IMR-90 (cell line): ENCODE measurements around the gene CDK14.
"Not testable (repeated sequence)": the region's sequence is repeated elsewhere in the genome, so short reads cannot be mapped to it uniquely, and the experiment has no call there.

ENCODE experiments used
- BHLHE40 ChIP-seq: fragments of 150-350 bp; IDR thresholded peaks from 2 replicates; pipeline ENCODE4 v1.6.1; 2016; ENCODE audit warnings: mild to moderate bottlenecking, low read depth, low read length
- CEBPB ChIP-seq: IDR thresholded peaks from 2 replicates; pipeline ENCODE4 v1.6.1; 2012; ENCODE audit warnings: low read depth, low read length, improper control_type of control experiment
- CHD1 ChIP-seq: IDR thresholded peaks from 2 replicates; pipeline ENCODE4 v1.6.1; 2012; ENCODE audit warnings: low read depth, low read length, improper control_type of control experiment
- FOS ChIP-seq: fragments of 150-350 bp; IDR thresholded peaks from 2 replicates; pipeline ENCODE4 v1.6.1; 2016; ENCODE audit warnings: low read depth, low read length
- MAZ ChIP-seq: IDR thresholded peaks from 2 replicates; pipeline ENCODE4 v1.6.1; 2012; ENCODE audit warnings: low read depth, mild to moderate bottlenecking, low read length, improper control_type of control experiment, moderate library complexity, borderline replicate concordance
- MXI1 ChIP-seq: IDR thresholded peaks from 2 replicates; pipeline ENCODE4 v1.6.1; 2012; ENCODE audit warnings: low read depth, mild to moderate bottlenecking, low read length, moderate library complexity, borderline replicate concordance
- POLR2A ChIP-seq: IDR thresholded peaks from 2 replicates; pipeline ENCODE4 v1.6.1; 2012; ENCODE audit warnings: mild to moderate bottlenecking, low read depth, low read length
- RAD21 ChIP-seq: IDR thresholded peaks from 2 replicates; pipeline ENCODE4 v1.6.1; 2012; ENCODE audit warnings: low read length, improper control_type of control experiment
- RCOR1 ChIP-seq: IDR thresholded peaks from 2 replicates; pipeline ENCODE4 v1.6.1; 2012; ENCODE audit warnings: mild to moderate bottlenecking, low read length, improper control_type of control experiment; ENCODE audit not compliant: insufficient replicate concordance
- SMC3 ChIP-seq: fragments of 150-350 bp; IDR thresholded peaks from 2 replicates; pipeline ENCODE4 v1.6.1; 2016; ENCODE audit warnings: low read depth, mild to moderate bottlenecking, antibody characterized with exemption, low read length, moderate library complexity
- TF ChIP-seq, protein P1 (sequence below): conservative IDR thresholded peaks from 2 replicates; pipeline ENCODE4 v1.5.1; 2012; ENCODE audit warnings: mild to moderate bottlenecking, low read depth, low read length, improper control_type of control experiment
- TF ChIP-seq, protein P2 (sequence below): fragments of 150-350 bp; IDR thresholded peaks from 2 replicates; pipeline ENCODE4 v1.6.1; 2016; ENCODE audit warnings: low read depth, mild to moderate bottlenecking, low read length, moderate library complexity, borderline replicate concordance

DNA sequence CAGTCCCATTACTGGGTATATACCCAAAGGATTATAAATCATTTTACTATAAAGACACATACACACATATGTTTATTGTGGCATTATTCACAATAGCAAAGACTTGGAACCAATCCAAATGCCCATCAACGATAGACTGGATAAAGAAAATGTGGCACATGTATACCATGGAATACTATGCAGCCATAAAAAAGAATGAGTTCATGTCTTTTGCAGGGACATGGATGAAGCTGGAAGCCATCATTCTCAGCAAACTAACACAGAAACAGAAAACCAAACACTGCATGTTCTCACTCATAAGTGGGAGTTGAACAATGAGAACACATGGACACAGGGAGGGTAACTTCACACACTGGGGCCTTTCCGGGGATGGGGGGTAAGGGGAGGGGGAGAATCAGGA is 219.4 kb downstream of the CDK14 start:
- TF ChIP-seq MXI1, CEBPB, POLR2A, RCOR1, FOS, CHD1, BHLHE40, MAZ, RAD21, SMC3: not testable (repeated sequence)
- TF ChIP-seq, protein P1, sequence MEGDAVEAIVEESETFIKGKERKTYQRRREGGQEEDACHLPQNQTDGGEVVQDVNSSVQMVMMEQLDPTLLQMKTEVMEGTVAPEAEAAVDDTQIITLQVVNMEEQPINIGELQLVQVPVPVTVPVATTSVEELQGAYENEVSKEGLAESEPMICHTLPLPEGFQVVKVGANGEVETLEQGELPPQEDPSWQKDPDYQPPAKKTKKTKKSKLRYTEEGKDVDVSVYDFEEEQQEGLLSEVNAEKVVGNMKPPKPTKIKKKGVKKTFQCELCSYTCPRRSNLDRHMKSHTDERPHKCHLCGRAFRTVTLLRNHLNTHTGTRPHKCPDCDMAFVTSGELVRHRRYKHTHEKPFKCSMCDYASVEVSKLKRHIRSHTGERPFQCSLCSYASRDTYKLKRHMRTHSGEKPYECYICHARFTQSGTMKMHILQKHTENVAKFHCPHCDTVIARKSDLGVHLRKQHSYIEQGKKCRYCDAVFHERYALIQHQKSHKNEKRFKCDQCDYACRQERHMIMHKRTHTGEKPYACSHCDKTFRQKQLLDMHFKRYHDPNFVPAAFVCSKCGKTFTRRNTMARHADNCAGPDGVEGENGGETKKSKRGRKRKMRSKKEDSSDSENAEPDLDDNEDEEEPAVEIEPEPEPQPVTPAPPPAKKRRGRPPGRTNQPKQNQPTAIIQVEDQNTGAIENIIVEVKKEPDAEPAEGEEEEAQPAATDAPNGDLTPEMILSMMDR = not testable (repeated sequence)
- TF ChIP-seq, protein P2, sequence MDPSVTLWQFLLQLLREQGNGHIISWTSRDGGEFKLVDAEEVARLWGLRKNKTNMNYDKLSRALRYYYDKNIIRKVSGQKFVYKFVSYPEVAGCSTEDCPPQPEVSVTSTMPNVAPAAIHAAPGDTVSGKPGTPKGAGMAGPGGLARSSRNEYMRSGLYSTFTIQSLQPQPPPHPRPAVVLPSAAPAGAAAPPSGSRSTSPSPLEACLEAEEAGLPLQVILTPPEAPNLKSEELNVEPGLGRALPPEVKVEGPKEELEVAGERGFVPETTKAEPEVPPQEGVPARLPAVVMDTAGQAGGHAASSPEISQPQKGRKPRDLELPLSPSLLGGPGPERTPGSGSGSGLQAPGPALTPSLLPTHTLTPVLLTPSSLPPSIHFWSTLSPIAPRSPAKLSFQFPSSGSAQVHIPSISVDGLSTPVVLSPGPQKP = not testable (repeated sequence)
